ENCODE results near the gene PRRC2A.

The PRRC2A gene

GRCh38 chr6:31626952-31627351 is 6.4 kb downstream of the PRRC2A start:
- no peak for DNase-seq

GRCh38 chr6:31627690-31628287 is 7.3 kb downstream of the PRRC2A start:
- no peak for DNase-seq

- DNase-seq = no peak
Observed at GRCh38 chr6:31629014-31629413, 8.5 kb downstream of the PRRC2A start.

- DNase-seq = no peak
Observed at GRCh38 chr6:31630177-31630934, 9.8 kb downstream of the PRRC2A start.

- DNase-seq = no peak
Observed at GRCh38 chr6:31631209-31631608, 10.7 kb downstream of the PRRC2A start.

- no peak for DNase-seq
Observed at GRCh38 chr6:31631681-31632278, 11.3 kb downstream of the PRRC2A start.

- no peak for DNase-seq
Observed at GRCh38 chr6:31632279-31632946, 11.9 kb downstream of the PRRC2A start.

GRCh38 chr6:31633447-31633846 is 12.9 kb downstream of the PRRC2A start:
- DNase-seq = no peak

GRCh38 chr6:31634131-31634530 is 13.6 kb downstream of the PRRC2A start:
- DNase-seq = no peak

GRCh38 chr6:31634969-31635575 is 14.6 kb downstream of the PRRC2A start:
- no peak for DNase-seq

- no peak for DNase-seq
Observed at GRCh38 chr6:31636698-31637596, 16.4 kb downstream of the PRRC2A start.

- no peak for DNase-seq
Observed at GRCh38 chr6:31639043-31639442, 18.5 kb downstream of the PRRC2A start.

- no peak for DNase-seq
Observed at GRCh38 chr6:31639449-31639861, 18.9 kb downstream of the PRRC2A start.

- DNase-seq = no peak
Observed at GRCh38 chr6:31640612-31641011, 20.1 kb downstream of the PRRC2A start.

- no peak for DNase-seq
Observed at GRCh38 chr6:31641370-31641769, 20.9 kb downstream of the PRRC2A start.

- no peak for DNase-seq
Observed at GRCh38 chr6:31642798-31643570, 22.5 kb downstream of the PRRC2A start.

- DNase-seq = no peak
Observed at GRCh38 chr6:31643818-31644454, 23.4 kb downstream of the PRRC2A start.

GRCh38 chr6:31645325-31645724 is 24.8 kb downstream of the PRRC2A start:
- no peak for DNase-seq

- DNase-seq = no peak
Observed at GRCh38 chr6:31651602-31652191, 31.2 kb downstream of the PRRC2A start.
